NOMO-1 treated with DMSO at 0.1 percent for 48 hours (cell line): ENCODE results near the gene NR3C2.

Experiments used
- DNase-seq: peaks from one replicate; lab custom pipeline; 2025; ENCODE audit not compliant: unreplicated experiment; lab: John Stamatoyannopoulos, UW

NR3C2 gene

DNA sequence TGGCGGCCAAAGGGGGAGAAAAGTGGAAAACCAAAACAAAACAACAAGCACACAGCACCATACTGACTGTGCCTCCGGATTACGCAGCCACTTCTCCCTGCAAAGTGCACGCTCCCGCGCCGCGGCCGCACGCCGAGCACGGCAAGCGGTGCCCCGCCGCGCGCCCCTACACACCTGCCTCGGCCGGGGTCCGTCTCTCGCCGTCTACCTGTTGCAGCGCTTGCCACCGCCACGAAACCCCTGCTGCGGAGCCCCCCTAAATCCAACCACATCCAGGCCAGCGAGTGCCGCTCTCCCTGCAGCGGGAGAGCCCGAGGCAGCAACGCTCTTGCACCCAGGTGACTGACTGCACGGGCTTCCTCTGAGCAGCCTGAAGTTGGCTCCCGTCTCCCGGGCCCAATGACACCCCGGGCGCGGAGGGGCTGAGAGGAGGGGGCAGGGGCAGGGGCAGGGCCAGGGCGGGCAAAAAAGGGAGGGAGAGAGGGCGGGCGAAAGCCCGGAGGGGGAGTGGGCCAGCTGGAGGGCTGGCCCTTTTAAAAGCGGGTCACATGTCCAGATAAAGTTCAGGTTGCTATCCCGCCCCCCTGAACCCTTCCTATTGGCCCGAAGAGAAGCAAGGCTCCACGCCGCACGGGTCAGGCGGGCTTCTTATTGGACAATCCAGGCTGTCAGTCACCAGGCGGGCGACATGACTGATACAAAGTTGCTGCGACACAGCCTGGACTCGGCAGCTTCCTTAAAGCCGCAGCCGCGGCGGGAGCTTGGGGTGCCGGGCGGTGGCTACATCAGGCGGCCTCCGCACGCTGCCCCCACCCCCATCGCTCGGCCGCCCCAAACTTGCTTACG lies at the start of gene NR3C2:
Gene NR3C2 (minus strand): TSS at position 429 of the 846 bp plus-strand sequence.
- peak; percentile 95 for DNase-seq

DNA sequence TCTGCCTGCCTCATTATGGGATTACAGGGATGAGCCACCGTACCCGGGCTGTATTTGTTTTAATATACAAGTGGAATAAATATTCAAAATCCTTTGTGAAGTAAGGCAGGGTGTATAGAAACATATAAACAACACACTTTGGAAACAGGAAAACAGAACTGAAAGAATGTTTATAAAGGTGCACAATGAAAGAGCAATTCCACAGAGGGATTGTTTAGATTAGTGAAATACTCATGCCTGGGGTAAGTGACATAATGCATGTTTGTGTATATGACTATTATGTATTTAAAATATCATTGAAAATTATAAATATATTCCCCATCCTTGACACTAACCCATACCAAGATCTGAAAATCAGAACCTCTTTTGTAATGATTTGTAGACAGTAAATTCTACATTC lies 45.0 kb upstream of the NR3C2 start:
- no peak for DNase-seq

- no peak for DNase-seq
Observed at GRCh38 chr4:148481636-148482035, 39.4 kb upstream of the NR3C2 start.

DNA sequence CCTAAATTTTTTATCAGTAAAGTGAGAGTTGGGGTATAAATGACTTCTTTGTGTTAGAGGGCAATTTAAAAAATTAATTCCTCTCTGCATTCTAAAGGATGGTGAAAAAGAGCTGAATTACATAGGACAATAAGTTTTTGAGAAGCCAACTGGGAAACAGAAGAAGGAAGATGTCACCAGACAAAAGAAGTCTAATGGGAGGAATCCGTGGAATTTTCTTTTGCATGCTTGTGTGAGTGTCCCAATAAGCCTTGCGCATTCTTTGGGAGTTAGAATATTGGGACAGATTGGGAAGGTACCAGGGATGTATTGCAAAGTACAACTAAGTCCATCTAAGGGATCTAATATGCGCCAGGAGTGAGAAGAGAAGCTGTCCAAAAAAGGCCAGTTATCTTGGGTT lies 35.1 kb upstream of the NR3C2 start:
- DNase-seq: no peak

- DNase-seq: no peak
Observed at GRCh38 chr4:148469938-148470337, 27.7 kb upstream of the NR3C2 start.

DNA sequence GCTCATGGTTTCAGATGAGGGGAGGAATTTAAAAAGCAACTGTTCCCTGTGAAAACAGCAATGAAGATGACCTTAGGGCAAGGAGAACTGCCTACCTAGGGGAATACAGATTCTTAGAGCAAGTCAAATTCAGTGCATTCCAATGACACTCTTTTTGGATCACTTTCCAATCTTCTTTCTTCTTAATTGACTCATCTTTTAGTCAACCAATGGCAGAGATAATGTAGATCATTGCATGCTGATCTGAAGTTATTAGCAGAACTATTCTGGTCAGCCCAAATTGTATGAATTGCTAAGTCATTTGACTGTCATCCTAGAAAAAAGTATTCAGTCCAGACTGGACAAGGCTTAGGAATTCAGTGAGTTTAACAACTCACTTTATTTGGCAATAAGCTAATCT lies 12.6 kb upstream of the NR3C2 start:
- DNase-seq: no peak

- no peak for DNase-seq
Observed at GRCh38 chr4:148453833-148454232, 11.6 kb upstream of the NR3C2 start.

DNA sequence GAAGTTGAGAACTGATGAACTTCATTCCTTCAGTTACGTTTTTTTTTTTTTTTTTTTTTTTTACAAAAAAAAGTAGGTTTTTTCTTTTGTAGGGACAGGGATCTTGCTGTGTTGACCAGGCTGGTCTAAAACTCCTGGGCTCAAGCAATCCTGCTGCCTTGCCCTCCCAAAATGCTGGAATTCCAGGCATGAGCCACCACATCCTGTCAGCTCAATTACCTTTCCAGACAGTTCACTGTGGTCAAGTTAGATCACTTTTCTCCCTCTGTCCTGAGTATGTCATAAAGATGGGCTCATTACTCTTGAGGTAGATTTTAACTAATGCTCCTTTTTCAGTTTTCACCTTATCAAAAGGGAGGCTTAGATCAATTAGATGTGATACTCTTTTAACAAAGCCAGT lies 10.8 kb upstream of the NR3C2 start:
- no peak for DNase-seq

GRCh38 chr4:148449921-148450320 lies 7.7 kb upstream of the NR3C2 start:
- DNase-seq: no peak

DNA sequence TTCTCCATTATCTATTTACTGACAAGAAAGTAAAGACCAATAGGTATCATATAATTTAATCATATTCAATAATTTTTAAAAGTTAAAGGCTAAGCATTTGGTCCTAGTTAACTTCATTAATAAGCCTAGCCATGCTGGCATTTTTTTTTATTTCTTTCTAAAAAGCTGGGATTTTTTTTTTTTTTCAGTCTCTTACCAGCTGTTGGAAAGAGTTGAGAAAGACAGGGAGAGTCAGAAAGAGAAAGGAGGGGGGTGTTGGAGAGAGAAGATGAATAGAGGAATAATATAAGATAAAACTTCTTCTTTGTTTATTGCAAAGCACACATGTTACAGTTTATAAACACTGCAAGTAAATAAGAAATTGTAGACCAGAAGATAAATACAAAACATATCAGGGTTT lies 5.9 kb upstream of the NR3C2 start:
- no peak for DNase-seq

- DNase-seq: no peak
Observed at GRCh38 chr4:148447681-148448080, 5.5 kb upstream of the NR3C2 start.

- DNase-seq: no peak
Observed at GRCh38 chr4:148445860-148446330, 3.7 kb upstream of the NR3C2 start.

DNA sequence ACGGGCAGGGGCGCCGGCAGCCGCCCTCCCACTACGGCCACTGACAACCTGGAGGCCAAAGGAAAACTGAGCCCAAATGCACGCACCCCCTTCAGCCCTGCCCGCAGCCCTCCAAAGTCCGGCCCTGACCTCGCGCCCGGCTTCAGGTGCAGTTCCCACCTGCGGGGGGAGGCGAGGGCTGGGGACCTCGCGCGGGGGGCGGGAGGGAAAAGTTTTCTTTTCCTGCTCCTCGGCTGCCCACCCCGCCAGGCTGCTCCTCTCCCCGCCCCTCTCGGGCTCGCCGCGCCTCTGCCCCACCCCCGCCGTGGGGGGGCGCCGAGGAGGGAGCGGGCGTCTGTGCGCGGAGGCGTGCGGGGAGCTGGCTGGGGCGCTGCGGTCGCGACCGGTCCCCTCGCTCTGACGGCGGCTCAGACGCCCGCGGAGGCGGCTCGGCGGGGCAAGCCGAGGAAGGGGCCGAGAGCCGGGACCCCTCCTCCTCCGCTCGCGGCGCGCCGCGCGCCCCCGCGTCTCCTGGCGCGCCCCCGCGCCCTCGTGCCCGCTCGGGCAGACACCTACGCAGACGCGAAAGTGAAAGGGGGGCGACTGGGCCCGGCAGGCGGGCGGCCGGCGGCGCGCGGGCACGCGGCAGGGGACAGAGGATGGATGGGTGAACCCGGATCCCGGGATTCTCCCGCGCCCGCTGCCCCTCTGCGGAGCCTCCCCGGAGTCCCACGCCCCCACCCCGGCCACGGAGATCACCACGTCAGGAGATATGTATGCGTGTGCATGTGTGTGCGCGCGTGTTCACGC lies 3.1 kb upstream of the NR3C2 start:
- DNase-seq: no peak

- DNase-seq: no peak
Observed at GRCh38 chr4:148444296-148445070, 2.3 kb upstream of the NR3C2 start.

DNA sequence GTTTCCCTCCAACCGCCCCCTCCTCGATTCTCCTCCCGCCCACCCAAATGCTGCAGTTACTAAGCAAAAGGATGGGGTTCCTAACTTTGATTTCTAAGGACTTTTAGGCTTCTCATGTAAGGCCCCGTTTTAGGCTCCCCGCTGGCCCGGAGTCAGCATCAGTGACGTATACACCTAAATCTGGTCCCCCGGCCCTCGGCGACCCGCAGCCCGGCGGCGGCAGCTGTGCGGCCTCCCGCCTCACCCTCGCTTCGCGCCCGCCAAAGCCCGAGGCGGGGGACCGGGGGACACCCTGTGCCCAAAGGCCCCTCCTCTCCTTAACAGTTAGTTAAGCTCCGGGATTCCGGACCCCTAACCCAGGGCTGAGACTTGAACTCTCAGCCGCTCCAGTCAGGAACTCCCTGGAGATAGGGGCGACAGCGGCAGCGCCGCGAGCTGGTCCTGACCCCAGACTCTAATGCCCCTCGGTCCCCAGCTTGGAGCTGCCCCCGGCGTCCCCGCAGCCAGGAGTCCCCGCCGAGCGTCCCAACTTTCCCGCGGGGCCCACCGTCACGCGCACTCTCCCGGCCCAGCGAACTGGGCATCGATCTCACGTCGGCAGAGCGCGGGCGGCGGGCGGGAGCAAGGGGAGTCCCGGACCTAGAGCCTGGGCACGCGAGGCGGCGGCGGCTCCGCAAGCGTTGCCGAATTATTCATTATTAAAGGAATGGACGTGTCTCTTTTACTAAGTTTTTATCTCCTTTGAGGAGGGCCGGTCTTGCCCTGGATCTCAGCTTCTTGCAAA lies 1.5 kb upstream of the NR3C2 start:
- DNase-seq: no peak

GRCh38 chr4:148442832-148443511 lies 758 bp upstream of the NR3C2 start:
- DNase-seq: peak; percentile 36

DNA sequence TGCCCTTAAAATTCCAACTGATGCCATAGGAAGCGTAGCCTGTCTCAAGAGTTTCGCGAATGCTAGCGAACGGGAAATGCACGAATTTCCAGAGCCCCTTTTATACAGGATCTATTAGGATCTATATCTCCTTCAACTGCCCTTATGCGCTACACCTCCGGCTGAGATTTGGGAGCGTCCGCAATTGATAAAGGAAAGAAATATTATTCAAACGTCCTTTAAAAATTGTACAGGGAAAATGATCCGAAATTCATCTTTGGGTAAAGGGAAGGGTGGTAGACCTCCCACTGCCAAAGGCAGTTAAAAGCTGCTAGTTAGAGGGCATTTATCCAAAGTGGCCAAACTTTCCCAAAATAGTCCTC lies 609 bp downstream of the NR3C2 start:
- DNase-seq: no peak

- DNase-seq: no peak
Observed at GRCh38 chr4:148438047-148438446, 4.2 kb downstream of the NR3C2 start.

DNA sequence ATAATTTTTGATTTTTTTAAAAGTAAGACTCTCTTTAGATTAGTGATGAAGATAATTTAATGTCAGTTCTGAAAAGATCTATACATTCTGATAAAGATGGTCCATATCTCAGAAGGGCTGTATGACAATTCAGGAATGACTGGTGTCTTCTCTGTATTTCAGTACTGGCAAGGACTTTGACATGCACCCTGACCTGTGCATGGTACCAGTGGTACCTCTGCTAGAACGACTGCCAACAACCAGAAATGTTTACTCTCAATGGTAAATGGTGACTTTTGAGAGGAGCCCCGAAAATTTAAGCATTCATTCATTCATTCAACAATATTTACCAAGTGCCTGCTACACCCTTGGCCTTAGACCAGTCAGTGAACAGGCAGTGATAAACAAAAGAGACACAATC lies 4.8 kb downstream of the NR3C2 start:
- DNase-seq: no peak

- DNase-seq: no peak
Observed at GRCh38 chr4:148436512-148436911, 5.7 kb downstream of the NR3C2 start.
